GM06990 (cell line): ENCODE results near the gene TLE6.
"Not testable (repeated sequence)": the region's sequence is repeated elsewhere in the genome, so short reads cannot be mapped to it uniquely, and the experiment has no call there.

Experiments
- DNase-seq: peaks from one replicate; pipeline ENCODE4 v3.0.0-alpha.2; 2011; ENCODE audit not compliant: insufficient read length; ENCODE audit errors: extremely low read depth
- H3K27me3 ChIP-seq: replicated peaks from 2 replicates; pipeline ENCODE4 v1.6.0; 2011; ENCODE audit warnings: low read length; ENCODE audit not compliant: control insufficient read depth, insufficient read depth
- H3K36me3 ChIP-seq: 2 replicates; pipeline ENCODE4 v1.5.1; 2011; ENCODE audit warnings: low read length; ENCODE audit not compliant: control insufficient read depth, insufficient read depth
- H3K4me3 ChIP-seq: replicated peaks from 2 replicates; pipeline ENCODE4 v1.5.1; 2011; ENCODE audit warnings: low read depth, mild to moderate bottlenecking, control low read depth, low read length
- CTCF ChIP-seq: IDR thresholded peaks from 2 replicates; pipeline ENCODE4 v1.5.1; 2011; ENCODE audit warnings: low read length, control low read depth, mild to moderate bottlenecking, inconsistent platforms; ENCODE audit not compliant: insufficient read depth, poor library complexity, severe bottlenecking

Gene TLE6

GRCh38 chr19:3006075-3006767 is 28.9 kb downstream of the TLE6 start:
- TF ChIP-seq CTCF = no peak
- no peak for DNase-seq
- Histone ChIP-seq H3K27me3 (no peaks in the 10 kb centered on the region; the same call in 1 of the 2 replicates), H3K4me3 (no peak overlapping the region), H3K36me3 (no peaks in the 10 kb centered on the region)

GRCh38 chr19:3007975-3008374 is 30.6 kb downstream of the TLE6 start:
- peaks cover 1% of the 10 kb centered on the region; the same call in 1 of the 2 replicates for H3K27me3 ChIP-seq
- H3K36me3 ChIP-seq = no peaks in the 10 kb centered on the region
- no peak for DNase-seq
- no peak for TF ChIP-seq CTCF
- no peak overlapping the region for H3K4me3 ChIP-seq

DNA sequence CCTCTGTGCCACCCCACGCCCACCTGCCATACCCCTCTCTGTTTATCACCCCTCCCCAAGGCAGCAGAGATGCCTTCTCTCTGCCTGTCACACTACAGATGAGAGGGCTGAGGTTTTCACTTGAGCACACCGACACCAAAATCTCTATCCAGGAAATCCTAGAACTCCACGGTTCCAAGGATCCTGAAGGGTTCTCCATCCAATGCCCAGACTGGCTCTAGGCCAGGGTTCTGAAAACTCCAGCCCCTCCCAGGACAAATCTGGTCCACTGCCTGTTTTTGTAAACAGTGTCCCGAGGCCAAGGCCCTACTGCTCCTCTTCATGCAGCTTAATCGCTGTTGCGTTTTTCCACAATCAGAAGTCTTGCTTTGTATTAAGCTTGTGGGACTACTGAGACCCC is 31.6 kb downstream of the TLE6 start:
- Histone ChIP-seq H3K27me3 (peaks cover 1% of the 10 kb centered on the region; the same call in 1 of the 2 replicates), H3K4me3 (no peak overlapping the region), H3K36me3 (no peaks in the 10 kb centered on the region)
- DNase-seq = no peak
- TF ChIP-seq CTCF = no peak

GRCh38 chr19:3010871-3011270 is 33.5 kb downstream of the TLE6 start:
- DNase-seq = no peak
- no peak for TF ChIP-seq CTCF
- H3K4me3 ChIP-seq = no peak overlapping the region
- 0 out of 2 replicates have a peak, but pooled peaks cover 1% of the 10 kb centered on the region for H3K27me3 ChIP-seq
- no peaks in the 10 kb centered on the region for H3K36me3 ChIP-seq

DNA sequence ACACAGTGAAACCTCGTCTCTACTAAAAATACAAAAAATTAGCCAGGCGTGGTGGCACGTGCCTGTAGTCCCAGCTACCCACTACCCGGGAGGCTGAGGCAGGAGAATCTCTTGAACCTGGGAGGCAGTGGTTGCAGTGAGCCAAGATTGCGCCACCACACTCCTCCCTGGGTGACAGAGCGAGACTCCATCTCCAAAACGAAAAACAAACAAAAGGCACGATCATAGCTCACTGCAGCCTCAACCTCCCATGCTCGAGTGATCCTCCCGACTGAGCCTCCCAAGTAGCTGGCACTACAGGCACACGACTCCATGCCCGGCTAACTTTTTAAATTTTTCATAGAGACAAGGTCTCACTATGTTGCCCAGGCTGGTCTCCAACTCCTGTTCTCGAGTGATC is 34.7 kb downstream of the TLE6 start:
- not testable (repeated sequence) for H3K4me3 ChIP-seq, H3K36me3 ChIP-seq, DNase-seq, H3K27me3 ChIP-seq

DNA sequence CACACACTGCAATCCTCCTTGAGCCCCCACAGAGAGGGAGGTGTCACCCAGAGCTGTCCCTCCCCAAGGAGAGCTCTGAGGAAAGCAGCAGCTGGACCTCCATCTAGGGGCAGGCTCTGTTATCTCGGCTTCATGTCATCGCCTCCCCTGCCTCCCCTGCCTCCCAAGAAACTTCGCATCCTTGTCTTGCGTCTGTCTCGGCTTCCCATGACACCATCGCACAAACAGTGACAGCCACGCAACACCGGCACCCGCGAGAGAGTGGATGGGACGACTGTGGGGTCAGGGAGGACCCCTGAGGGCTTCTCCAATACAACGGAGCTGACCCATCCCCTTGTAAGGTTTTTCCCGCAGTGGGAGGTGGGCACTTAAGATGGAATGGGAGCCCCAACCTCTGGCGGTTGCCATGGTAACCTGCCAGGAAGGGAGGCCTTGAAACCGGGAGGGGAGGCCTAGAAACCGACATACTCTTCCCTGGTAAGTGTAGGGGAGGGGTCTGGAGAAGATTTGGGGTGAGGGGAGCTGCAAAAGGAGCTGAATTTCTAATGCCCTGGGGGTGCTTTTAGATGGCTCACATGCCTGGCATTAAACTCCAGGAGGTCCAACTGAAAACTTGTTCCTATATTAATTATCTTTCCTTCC is 35.4 kb downstream of the TLE6 start:
- no peak for TF ChIP-seq CTCF
- no peaks in the 10 kb centered on the region for H3K36me3 ChIP-seq
- 0 out of 2 replicates have a peak, but pooled peaks cover 1% of the 10 kb centered on the region for H3K27me3 ChIP-seq
- H3K4me3 ChIP-seq = no peak overlapping the region
- no peak for DNase-seq
